GM18526 (cell line): ENCODE measurements around the gene DNAH10.

Source experiments
- POLR2A ChIP-seq: IDR thresholded peaks from 3 replicates; pipeline ENCODE4 v1.6.1; 2011; ENCODE audit not compliant: insufficient read length; ENCODE audit errors: extremely low read depth

The DNAH10 gene

DNA sequence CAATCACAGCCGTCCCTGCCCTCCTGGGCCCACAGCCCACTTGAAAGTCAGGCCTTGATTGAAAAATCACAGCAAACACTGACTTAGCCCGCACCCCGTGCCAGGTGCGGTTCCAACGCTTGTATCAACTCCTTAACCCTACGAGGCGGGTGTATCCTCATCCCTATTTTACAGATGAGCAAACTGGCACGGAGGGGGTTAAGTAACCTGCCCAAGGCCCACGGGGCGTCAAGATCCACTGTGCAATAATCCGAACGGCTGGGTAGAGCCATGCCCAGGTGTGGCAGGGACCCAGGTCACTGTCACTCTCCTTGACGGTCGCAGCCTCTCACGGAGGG is 583 bp downstream of the DNAH10 start:
- no peak for TF ChIP-seq POLR2A

DNA sequence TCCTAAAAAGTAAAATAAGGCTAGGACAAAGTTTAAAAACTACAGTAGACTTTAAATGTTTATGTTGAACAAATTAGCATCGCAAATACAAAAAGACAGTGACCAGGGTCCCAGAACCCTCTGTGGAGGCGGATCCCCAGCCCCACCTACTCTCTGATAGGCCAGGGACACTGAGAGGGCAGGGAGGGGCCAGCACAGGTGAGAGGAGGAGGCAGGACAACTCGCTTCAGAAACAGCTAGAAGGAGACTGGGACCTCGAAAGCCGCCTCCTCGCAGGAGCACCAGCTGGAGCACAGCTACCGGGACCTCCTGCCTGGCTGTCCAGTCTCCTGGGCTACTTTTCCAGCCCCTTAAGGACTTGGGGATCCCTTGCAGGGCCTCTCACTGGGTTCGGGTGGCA is 992 bp downstream of the DNAH10 start:
- no peak for TF ChIP-seq POLR2A

DNA sequence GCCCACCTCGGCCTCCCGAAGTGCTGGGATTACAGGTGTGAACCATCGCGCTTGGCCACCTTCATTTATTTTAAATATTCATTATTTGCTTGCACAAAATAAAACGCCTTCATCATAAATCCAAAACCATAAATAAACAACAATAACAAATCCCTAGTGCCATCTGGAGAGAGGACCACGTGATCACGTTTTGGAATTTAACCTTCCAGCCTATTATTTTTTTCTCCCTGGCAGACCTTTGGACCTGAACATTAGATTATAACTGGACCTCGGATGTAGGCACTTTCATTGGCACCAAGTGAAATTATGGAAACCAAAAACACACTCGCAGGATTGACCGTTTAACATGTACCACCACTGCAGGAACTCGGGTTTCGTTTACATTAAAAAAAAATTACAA is 2.0 kb downstream of the DNAH10 start:
- TF ChIP-seq POLR2A = no peak

DNA sequence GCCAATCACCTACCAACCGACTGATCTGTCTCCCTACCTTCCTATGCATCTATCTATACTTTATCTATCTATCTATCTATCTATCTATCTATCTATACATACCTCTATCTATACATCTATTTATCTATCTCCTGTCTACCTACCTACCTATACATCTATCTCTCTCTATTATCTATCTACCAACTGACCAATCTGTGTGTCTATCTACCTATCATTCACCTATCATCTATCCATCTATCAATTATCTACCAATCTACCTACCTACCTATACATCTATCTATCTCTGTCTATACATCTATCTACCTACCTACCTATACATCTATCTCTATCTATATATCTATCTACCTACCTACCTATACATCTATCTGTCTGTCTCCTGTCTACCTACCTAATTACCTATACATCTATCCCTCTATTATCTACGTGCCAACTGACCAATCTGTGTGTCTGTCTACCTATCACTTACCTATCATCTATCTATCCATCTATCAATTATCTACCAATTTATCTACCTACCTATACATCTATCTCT is 3.5 kb downstream of the DNAH10 start:
- no peak for TF ChIP-seq POLR2A

DNA sequence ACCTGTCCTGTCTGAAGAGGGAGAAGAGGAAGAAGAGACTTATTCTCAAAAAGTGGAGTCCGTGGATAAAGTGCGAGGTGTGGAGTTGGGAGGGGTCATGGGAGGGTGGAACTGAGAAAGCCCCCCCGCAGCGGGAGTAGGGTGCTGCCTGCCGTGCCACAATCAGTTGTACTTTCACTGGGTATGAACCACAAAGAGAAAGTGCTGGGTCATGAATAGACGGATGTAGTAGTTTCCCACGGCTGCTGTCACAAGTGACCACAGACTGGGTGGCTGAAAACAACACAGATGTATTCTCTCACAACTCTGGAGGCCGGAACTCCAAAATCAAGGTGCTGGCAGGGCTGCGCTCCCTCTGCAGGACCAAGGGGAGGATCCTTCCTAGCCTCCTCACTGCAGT is 5.5 kb downstream of the DNAH10 start:
- TF ChIP-seq POLR2A = no peak

DNA sequence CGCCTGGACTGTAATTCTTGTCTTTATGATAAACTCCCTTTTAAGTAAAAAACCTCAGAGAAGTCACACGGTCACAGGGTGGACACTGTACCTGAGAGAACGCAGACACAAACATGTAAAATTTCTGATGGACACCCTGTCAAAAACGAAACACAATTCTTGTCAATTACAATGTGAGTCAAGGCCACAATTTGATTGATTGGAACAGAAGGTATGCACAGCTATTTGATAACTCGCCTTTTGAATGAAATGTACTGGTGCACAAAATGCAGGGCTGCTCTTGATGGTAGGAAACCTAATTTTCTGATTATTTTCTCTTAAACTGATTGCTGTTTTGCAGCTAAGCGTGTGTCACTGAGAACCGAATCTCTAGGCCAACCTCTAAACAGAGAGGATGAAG is 9.2 kb downstream of the DNAH10 start:
- no peak for TF ChIP-seq POLR2A

DNA sequence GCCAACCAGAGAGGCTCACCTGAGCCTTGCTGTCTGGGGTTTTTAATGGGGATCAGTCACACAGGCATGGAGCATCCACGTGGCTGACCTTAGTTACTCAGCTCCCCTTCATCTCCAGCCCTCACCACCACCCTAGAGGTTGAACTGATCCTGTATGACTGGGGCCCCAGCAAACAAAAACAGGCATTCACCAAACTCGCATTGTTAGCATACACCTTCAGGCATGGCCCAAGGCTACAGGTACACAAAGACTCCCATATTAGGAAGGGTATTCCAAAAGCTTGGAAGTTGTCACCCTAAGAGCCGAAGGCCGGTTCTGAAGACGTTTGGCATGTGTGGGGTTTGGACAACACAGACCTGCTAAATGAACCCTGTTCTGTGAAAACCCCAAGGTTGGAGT is 10.0 kb downstream of the DNAH10 start:
- no peak for TF ChIP-seq POLR2A

DNA sequence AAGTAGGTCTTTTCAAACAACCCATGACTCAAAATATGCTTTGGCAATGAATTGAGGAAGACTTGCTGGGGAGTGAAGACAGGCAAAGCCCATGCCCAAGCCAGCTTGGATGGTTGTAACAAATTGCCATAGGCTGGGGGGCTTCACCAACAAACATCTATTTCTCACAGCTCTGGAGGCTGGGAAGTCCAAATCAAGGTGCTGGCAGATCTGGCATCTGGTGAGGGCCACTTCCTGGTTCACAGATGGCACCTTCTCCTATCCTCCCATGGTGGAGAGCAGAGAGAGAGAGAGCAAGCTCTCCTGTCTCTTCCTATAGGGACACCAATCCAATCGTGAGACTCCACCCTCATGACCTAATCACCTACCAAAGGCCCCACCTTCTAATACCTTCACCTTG is 11.3 kb downstream of the DNAH10 start:
- TF ChIP-seq POLR2A = no peak

DNA sequence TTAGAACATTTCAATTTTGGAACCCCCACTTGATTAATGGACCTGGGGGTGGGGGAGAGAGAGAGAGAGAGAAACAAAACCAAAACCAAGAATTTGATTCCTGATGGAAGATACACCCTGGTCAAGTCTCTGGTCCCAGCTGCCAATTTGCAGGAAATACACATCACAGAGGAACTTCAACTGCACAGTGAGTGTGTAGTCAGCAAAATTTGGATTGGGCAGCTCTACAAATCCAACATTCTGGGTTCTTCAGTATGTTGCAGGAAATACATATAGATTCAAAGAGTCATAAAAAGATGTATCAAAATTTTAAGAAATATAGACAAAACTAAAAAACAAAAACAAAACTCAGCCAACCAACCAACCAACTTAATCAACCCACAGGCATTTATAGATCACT is 17.4 kb downstream of the DNAH10 start:
- no peak for TF ChIP-seq POLR2A

DNA sequence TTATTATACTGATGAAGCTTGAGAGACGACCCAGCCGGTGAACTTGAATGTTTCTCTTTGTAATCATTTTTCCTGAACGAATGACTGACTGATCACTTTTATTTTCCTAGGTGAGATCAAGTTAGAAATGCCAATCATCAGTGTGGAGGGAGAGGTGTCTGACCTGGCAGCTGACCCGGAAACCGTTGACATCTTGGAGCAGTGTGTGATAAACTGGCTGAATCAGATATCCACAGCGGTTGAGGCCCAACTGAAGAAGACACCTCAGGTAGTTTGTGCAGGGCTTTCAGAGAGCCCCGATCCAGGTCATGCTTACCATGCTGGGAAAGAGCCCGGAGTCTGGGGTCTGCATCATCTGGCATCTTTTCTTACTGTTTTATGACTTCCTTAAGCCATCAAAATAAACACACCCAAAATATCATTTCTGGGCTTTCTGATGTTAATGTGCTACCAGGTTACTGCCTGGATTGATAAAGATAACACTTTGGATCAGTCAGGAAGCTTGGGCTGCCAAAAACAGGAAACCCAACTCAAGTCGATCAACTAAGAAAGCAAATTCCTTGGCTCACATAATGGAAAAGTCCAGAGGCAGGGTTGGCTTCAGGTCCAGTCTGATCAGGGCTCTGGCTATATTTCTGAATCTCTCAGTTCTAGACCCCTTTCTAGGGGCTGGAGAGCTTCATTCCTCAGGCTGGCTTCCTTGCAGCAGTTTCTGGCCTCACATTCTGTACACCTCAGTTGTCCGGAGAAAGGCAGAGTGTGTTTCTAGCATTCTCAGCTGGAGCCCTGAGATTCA is 21.1 kb downstream of the DNAH10 start:
- no peak for TF ChIP-seq POLR2A

DNA sequence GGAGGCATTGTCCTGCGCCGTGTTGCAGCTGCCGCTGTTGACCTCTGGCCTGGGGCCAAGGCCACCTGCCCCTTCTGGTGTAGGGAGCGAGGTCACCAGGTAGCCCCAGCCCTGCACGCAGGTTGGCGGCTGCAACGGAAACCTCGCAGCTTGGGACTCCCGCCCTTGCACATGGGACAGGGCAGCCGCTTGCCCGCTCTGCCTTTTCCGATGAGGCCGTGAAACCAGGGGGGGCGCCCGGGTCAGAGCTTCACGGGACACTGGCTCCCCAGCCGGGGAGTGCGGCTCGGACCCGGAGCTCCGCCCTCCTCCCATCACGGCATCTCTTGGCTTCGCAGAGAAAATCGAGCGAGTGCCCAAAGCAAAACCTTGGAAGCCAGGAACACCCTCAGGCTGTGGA is 25.4 kb downstream of the DNAH10 start:
- no peak for TF ChIP-seq POLR2A

DNA sequence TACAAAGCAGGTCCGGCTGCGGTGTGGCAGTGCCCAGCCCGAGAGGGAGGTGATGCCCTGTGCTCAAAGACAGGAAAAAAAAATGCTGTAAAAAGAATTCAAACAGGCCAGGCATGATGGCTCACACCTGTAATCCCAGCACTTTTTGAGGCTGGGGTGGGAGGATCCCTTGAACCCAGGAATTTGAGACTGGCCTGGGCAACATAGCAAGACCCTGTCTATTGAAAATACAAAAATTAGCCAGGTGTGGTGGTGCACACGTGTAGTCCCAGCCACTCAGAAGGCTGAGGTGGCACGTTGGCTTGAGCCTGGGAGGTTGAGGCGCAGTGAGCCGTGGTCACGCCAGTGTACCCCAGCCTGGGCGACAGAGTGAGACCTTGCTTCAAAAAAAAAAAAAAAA is 26.4 kb downstream of the DNAH10 start:
- TF ChIP-seq POLR2A = no peak

DNA sequence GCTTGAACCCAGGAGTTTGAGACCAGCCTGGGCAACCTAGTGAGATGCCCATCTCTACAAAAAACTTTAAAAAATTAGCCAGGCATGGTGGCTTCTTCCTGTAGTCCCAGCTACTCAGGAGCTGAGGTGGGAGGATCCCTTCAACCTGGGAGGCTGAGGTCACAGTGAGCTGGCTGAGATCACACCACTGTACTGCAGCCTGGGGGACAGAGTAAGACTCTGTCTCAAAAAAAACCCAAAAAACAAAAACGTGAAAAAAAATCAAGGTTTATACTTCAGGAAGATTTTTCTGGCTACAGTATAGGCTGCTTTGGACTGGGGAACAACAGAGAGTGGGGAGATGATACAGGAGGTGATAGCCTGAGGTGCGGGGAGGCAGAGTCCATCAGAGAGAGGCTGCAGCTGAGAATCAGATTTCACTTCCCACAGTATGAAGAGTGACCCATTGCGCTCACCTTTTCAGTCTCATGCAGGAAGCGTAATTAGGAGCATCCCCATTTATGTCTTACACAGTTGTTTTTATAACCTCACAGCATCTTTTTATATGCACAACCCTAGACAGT is 28.9 kb downstream of the DNAH10 start:
- TF ChIP-seq POLR2A = no peak

DNA sequence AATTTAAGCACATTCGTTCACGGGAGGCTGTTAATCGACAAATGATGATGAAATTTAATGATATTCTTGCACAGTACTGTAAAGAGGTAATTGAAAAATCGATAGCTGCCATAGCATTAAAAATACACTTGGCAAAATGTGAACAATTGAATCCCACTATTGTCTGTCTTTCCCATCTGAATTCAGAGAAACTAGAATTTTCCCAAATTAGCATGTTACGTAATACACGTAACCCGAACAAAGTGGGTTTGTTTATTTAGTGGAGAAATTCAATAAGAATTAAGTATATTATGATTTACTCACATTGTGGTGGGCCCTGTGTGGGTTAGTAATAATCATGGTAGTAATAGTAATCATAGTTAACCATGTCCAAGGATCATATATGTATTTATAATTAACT is 31.9 kb downstream of the DNAH10 start:
- TF ChIP-seq POLR2A = no peak

DNA sequence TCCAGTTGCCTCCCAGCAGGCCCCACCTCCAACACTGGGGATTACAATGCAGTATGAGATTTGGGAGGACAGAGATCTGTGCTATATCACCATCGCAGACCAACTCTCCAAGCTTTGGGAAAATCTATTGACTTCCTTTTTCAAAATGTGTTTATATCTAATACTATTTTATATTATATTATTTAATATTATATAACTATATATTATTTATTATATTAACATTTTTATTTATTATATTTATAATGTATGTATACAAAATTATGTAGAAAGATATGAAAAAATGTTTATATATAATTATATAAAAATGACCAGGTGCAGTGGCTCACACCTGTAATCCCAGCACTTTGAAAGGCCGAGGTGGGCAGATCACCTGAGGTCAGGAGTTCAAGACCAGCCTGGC is 36.4 kb downstream of the DNAH10 start:
- TF ChIP-seq POLR2A = no peak

DNA sequence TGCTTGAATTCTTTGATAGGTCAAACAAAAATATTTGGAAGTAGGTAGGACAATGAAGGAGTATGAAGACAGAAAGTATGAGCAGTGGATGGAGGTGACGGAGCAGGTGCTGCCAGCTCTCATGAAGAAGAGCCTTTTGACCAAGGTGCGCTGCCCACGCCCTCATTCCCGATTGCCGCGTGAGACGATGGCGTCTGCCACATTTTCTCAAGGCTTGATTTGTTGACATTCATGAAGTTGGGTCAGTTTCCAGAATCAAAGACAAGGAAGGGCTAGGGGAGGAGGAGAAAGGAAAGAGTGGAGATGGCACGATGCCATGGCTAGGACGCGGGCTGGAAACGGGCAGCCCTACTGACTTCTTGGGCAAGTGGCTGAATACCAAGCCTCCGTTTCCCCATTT is 37.1 kb downstream of the DNAH10 start:
- TF ChIP-seq POLR2A = no peak
